IPS-20b (cell line): ENCODE results near the gene ANKRD28.
A peak's percentile ranks its signal among the peaks of the same experiment; 100 is the strongest.

ENCODE experiments used
- H3K27ac ChIP-seq: one replicate; pipeline ENCODE4 v1.5.1; 2013; ENCODE audit warnings: low read length
- H3K27me3 ChIP-seq: 2 replicates; pipeline ENCODE4 v1.6.1; 2013; ENCODE audit warnings: mild to moderate bottlenecking, low read length, inconsistent platforms; ENCODE audit not compliant: insufficient read depth
- H3K36me3 ChIP-seq: 2 replicates; pipeline ENCODE4 v1.6.1; 2013; ENCODE audit warnings: low read depth, mild to moderate bottlenecking, inconsistent platforms, low read length, moderate library complexity; ENCODE audit not compliant: insufficient read depth
- H3K4me1 ChIP-seq: 2 replicates; pipeline ENCODE4 v1.6.1; 2013; ENCODE audit warnings: mild to moderate bottlenecking, control low read depth, inconsistent platforms, low read length, moderate library complexity; ENCODE audit not compliant: insufficient read depth
- H3K4me3 ChIP-seq: 2 replicates; pipeline ENCODE4 v1.5.1; 2013; ENCODE audit warnings: mild to moderate bottlenecking, low read length, inconsistent platforms
- H3K9ac ChIP-seq: 2 replicates; pipeline ENCODE4 v1.6.1; 2013; ENCODE audit warnings: low read depth, mild to moderate bottlenecking, inconsistent platforms, low read length, moderate library complexity
- H3K9me3 ChIP-seq: 2 replicates; pipeline ENCODE4 v1.6.1; 2013; ENCODE audit warnings: mild to moderate bottlenecking, low read depth, low read length, inconsistent platforms; ENCODE audit not compliant: insufficient read depth

The ANKRD28 gene

DNA sequence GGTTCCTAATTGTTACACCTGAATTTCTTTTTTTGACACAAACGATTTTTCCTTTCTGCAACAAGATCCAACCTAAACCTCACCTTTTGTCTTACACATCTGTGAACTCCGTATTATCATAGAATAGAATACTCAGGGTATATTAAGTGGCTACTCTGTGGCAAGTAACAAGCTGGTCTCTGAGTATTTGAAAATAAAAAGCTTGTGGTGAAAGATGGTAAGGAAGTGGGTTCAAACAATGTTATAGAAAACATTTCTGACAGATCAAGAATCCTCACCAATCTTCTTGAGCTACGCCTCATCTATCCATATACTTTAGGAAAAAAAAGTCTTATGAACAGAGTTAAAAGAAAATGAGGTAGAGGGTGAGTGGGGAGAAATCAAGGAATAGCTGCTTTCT is 3.5 kb upstream of the ANKRD28 start:
- no peak overlapping the region for H3K4me3 ChIP-seq

GRCh38 chr3:15800780-15801179 is 3.0 kb upstream of the ANKRD28 start:
- no peaks in the 10 kb centered on the region for H3K9me3 ChIP-seq
- H3K9ac ChIP-seq: no peak overlapping the region
- H3K27ac ChIP-seq: no peak overlapping the region
- no peaks in the 10 kb centered on the region for H3K27me3 ChIP-seq
- H3K4me3 ChIP-seq: no peak overlapping the region
- no peaks in the 10 kb centered on the region for H3K36me3 ChIP-seq
- H3K4me1 ChIP-seq: peaks cover 29% of the 10 kb centered on the region

More for the DNA sequence above, 3.5 kb upstream of the ANKRD28 start:
- Histone ChIP-seq H3K27me3 (no peaks in the 10 kb centered on the region), H3K9ac (no peak overlapping the region), H3K36me3 (no peaks in the 10 kb centered on the region), H3K4me1 (peaks cover 23% of the 10 kb centered on the region), H3K27ac (no peak overlapping the region), H3K9me3 (no peaks in the 10 kb centered on the region)

DNA sequence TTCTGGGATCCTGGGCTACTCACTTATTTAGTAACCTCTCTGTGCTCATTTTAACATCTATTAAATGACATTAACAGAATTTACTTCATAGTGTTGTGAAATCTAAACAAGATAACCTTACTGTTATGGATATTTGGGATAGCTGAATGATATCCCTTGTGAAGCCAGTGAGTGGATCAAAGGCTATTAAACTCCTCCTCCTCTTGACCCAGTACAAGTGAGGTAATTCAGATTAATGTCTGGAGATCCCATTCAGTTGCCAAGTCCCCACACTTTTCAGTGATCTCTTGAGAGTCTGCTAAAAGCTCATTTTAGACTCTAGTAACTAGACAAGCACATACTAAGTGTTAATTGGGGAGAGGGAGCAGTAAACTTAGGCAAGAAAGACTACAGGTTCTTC is 2.5 kb upstream of the ANKRD28 start:
- H3K9me3 ChIP-seq: no peaks in the 10 kb centered on the region
- no peaks in the 10 kb centered on the region for H3K36me3 ChIP-seq
- H3K4me1 ChIP-seq: peaks cover 31% of the 10 kb centered on the region
- H3K4me3 ChIP-seq: no peak overlapping the region
- no peak overlapping the region for H3K27ac ChIP-seq
- H3K9ac ChIP-seq: no peak overlapping the region
- H3K27me3 ChIP-seq: no peaks in the 10 kb centered on the region

GRCh38 chr3:15798533-15799245 is 910 bp upstream of the ANKRD28 start:
- Histone ChIP-seq H3K27me3 (no peaks in the 10 kb centered on the region), H3K9me3 (no peaks in the 10 kb centered on the region), H3K4me1 (peaks cover 31% of the 10 kb centered on the region), H3K27ac (no peak overlapping the region), H3K9ac (peak overlapping the region; percentile 60; the same call in 1 of the 2 replicates), H3K4me3 (no peak overlapping the region), H3K36me3 (peaks cover 5% of the 10 kb centered on the region; the same call in 1 of the 2 replicates)

DNA sequence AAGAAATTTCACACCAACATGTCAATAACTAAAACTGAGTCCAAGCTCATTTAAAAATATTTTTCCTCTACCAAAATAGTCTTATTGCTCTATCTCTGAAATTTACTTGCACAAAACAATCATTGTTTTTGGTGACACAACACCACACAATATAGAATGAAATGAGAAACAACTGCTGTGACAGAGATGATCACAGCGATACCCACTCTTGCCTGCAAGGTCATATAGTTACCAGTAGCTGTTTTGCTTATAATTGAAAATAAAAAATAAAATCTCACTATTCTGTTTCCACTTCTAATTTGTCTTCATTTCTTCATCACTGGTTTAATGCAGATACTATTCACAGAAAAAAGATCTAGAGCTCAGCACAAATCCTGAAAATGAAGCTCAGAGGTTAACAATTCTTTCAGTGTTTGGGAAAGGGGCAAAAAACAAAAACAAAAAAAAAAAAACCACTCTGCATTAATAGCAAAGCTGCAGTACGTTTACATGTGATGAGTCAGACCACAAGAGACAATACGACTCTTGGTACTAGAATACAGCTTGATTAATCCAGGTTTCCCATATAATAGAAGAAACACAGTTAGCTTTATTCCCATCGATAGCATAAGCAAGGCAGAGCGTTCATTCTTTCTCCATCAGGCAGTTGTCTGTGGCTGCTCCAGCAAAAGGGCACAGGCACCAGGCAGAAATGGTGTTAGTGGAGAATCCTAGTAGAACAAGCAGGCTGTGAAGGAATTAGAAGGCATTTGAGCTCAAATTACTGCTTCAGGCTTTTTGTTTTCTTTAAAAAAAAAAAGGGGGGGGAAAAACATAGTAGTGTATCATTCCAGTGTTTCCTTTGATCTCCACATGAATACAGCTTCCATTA is 773 bp downstream of the ANKRD28 start:
- H3K27me3 ChIP-seq: no peaks in the 10 kb centered on the region
- no peaks in the 10 kb centered on the region for H3K9me3 ChIP-seq
- peak overlapping the region; percentile 46; the same call in 1 of the 2 replicates for H3K4me3 ChIP-seq
- peaks cover 5% of the 10 kb centered on the region; the same call in 1 of the 2 replicates for H3K36me3 ChIP-seq
- peaks cover 31% of the 10 kb centered on the region for H3K4me1 ChIP-seq
- H3K9ac ChIP-seq: peak overlapping the region; percentile 60; the same call in 1 of the 2 replicates
- H3K27ac ChIP-seq: no peak overlapping the region

GRCh38 chr3:15796331-15796730 is 1.4 kb downstream of the ANKRD28 start:
- peaks cover 5% of the 10 kb centered on the region; the same call in 1 of the 2 replicates for H3K36me3 ChIP-seq
- peaks cover 31% of the 10 kb centered on the region for H3K4me1 ChIP-seq
- H3K9ac ChIP-seq: peak overlapping the region; percentile 17; the same call in 1 of the 2 replicates

DNA sequence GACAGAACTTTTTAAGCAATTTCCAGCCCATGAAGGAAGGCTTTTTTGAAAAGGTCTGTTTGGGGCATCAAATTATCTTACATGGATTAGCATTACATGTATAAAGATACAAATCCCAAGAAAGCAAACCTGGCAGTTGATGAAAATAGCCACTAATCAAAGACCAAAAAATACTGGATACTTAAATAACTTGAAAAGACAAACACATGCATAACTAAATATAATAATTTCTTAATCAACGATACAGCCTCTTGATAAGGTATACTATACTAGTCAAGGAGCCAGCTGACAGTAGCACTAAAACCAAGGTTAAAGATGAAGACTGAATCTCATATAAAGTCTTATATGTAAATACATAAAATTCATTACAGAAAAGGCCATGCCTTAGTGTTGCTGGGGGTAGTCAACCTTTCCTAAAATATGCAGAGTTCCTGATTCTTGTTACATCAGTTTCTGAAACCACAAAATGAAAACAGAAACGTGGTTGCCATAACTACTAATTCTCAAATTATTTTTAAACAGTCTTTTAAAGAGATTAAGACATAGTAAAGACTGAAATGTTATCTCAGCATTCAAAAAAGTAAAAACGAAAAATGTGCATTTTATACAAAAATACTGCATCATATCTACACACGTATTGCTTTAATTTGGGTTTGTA is 2.0 kb downstream of the ANKRD28 start:
- Histone ChIP-seq H3K9me3 (no peaks in the 10 kb centered on the region), H3K4me1 (peaks cover 31% of the 10 kb centered on the region), H3K4me3 (no peak overlapping the region), H3K36me3 (peaks cover 5% of the 10 kb centered on the region; the same call in 1 of the 2 replicates), H3K27me3 (no peaks in the 10 kb centered on the region), H3K9ac (no peak overlapping the region), H3K27ac (no peak overlapping the region)

More at GRCh38 chr3:15796331-15796730, 1.4 kb downstream of the ANKRD28 start:
- no peaks in the 10 kb centered on the region for H3K27me3 ChIP-seq
- no peak overlapping the region for H3K4me3 ChIP-seq
- H3K27ac ChIP-seq: no peak overlapping the region
- no peaks in the 10 kb centered on the region for H3K9me3 ChIP-seq

GRCh38 chr3:15794842-15795650 is 2.7 kb downstream of the ANKRD28 start:
- Histone ChIP-seq H3K4me3 (no peak overlapping the region), H3K27me3 (no peaks in the 10 kb centered on the region), H3K9me3 (no peaks in the 10 kb centered on the region), H3K36me3 (peaks cover 5% of the 10 kb centered on the region; the same call in 1 of the 2 replicates), H3K4me1 (peaks cover 28% of the 10 kb centered on the region), H3K9ac (no peak overlapping the region), H3K27ac (no peak overlapping the region)

DNA sequence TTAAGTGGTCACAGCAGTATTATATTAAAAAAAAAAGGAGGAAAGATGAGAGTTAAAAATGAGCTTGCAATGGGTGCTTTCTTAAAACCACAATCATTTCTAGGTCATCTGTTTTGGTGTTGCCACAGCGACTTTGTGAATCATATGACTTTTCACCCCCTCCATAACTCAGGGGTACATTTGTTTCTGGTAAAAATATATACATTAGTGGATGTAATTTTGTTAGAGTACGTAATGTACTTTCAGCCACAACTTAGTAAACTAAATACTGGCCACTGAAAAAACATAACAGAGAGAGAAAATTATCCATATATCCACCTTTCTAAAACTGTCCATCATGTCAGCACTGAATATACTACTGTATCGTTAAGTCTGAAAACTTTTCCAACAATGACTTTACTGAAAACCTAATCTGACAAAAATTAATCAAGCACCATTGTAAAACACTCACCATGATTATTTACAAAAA is 3.4 kb downstream of the ANKRD28 start:
- peaks cover 5% of the 10 kb centered on the region; the same call in 1 of the 2 replicates for H3K36me3 ChIP-seq
- no peaks in the 10 kb centered on the region for H3K27me3 ChIP-seq
- H3K4me1 ChIP-seq: peaks cover 28% of the 10 kb centered on the region
- H3K27ac ChIP-seq: no peak overlapping the region
- H3K9ac ChIP-seq: no peak overlapping the region
- no peaks in the 10 kb centered on the region for H3K9me3 ChIP-seq
- no peak overlapping the region for H3K4me3 ChIP-seq

DNA sequence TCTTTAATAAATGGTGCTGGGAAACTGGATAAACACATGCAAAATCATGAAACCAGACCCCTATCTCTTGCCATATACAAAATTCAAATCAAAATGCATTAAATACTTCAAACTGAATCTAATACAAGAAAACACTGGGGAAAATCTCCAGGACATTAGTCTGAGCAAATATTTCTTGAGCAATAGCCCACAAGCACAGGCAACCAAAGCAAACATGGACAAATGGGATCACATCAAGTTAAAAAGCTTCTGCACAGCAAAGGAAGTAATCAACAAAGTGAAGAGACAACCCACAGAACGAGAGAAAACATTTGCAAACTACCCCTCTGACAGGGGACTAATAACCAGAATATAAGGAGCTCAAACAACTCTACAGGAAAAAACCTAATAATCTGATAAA is 6.3 kb downstream of the ANKRD28 start:
- Histone ChIP-seq H3K27ac (no peak overlapping the region), H3K9ac (no peak overlapping the region), H3K9me3 (no peaks in the 10 kb centered on the region), H3K4me3 (no peak overlapping the region), H3K4me1 (peaks cover 10% of the 10 kb centered on the region), H3K27me3 (no peaks in the 10 kb centered on the region), H3K36me3 (peaks cover 5% of the 10 kb centered on the region; the same call in 1 of the 2 replicates)

GRCh38 chr3:15787941-15788340 is 9.8 kb downstream of the ANKRD28 start:
- Histone ChIP-seq H3K4me3 (no peak overlapping the region), H3K27ac (no peak overlapping the region), H3K36me3 (no peaks in the 10 kb centered on the region), H3K4me1 (peaks cover 11% of the 10 kb centered on the region), H3K9ac (no peak overlapping the region), H3K9me3 (no peaks in the 10 kb centered on the region), H3K27me3 (no peaks in the 10 kb centered on the region)
